Fibroblast of skin of right quadriceps (primary cell): ENCODE results near the gene CSAG2.

Experiments used
- DNase-seq: peaks from one replicate; pipeline ENCODE4 v3.0.0-alpha.2; 2013

Gene CSAG2

DNA sequence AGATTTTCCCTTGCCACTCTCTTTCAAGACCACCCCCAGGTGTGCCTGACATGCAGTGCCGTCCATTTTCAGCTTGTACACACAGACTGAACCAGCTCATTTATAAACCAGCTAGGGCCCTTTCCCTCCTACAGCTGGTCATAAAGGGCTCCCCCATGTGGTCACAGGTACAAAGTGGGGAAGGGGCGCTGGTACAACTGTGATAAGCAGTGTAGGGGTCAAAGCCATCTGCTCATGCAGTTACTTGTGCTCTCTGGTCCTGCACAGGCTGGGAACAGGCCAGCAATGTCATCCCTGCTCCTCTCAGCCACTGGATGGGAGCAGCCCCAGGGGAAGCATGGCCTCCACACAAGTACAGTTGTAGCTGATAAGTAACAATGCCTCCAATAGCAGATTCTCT lies 50.8 kb downstream of the CSAG2 start:
- DNase-seq: no peak
